ENCODE data around the gene EBF3. TPM values are rescaled to one million over a fixed set of nuclear protein-coding genes. Genes with fewer than 3 reads are reported as not detected.

EBF3 gene
- polyA plus RNA-seq, 3 donors = 1.6 to 2.0 (median 1.9) TPM

GRCh38 chr10:129959544-129960480 lies 4.3 kb downstream of the EBF3 start:
- no peak for DNase-seq

GRCh38 chr10:129958629-129959543 lies 5.2 kb downstream of the EBF3 start:
- DNase-seq = no peak

GRCh38 chr10:129958148-129958628 lies 5.9 kb downstream of the EBF3 start:
- no peak for DNase-seq

GRCh38 chr10:129956876-129957673 lies 7.0 kb downstream of the EBF3 start:
- no peak for DNase-seq

- no peak for DNase-seq
Observed at GRCh38 chr10:129956286-129956670, 7.8 kb downstream of the EBF3 start.

GRCh38 chr10:129955601-129956285 lies 8.3 kb downstream of the EBF3 start:
- DNase-seq = no peak

- no peak for DNase-seq
Observed at GRCh38 chr10:129954492-129955315, 9.4 kb downstream of the EBF3 start.

- DNase-seq = no peak
Observed at GRCh38 chr10:129953119-129954051, 10.7 kb downstream of the EBF3 start.

- no peak for DNase-seq
Observed at GRCh38 chr10:129952378-129953118, 11.5 kb downstream of the EBF3 start.

GRCh38 chr10:129951970-129952265 lies 12.2 kb downstream of the EBF3 start:
- DNase-seq = no peak

GRCh38 chr10:129951101-129951969 lies 12.7 kb downstream of the EBF3 start:
- no peak for DNase-seq

GRCh38 chr10:129950676-129951075 lies 13.4 kb downstream of the EBF3 start:
- no peak for DNase-seq

- DNase-seq = no peak
Observed at GRCh38 chr10:129949891-129950291, 14.2 kb downstream of the EBF3 start.

GRCh38 chr10:129949411-129949810 lies 14.7 kb downstream of the EBF3 start:
- no peak for DNase-seq

- no peak for DNase-seq
Observed at GRCh38 chr10:129946859-129947258, 17.2 kb downstream of the EBF3 start.

- DNase-seq = no peak
Observed at GRCh38 chr10:129945941-129946760, 17.9 kb downstream of the EBF3 start.

Measured in renal pelvis (tissue), 4 donors.